SKM-1 treated with dmso at 0.1 percent for 144 hours (cell line): ENCODE measurements around the gene DCDC2B.
"Not testable (repeated sequence)": the region's sequence is repeated elsewhere in the genome, so short reads cannot be mapped to it uniquely, and the experiment has no call there.

Source experiments
- DNase-seq: peaks from one replicate; lab custom pipeline; 2025; ENCODE audit not compliant: unreplicated experiment; lab: John Stamatoyannopoulos, UW

DCDC2B gene

DNA sequence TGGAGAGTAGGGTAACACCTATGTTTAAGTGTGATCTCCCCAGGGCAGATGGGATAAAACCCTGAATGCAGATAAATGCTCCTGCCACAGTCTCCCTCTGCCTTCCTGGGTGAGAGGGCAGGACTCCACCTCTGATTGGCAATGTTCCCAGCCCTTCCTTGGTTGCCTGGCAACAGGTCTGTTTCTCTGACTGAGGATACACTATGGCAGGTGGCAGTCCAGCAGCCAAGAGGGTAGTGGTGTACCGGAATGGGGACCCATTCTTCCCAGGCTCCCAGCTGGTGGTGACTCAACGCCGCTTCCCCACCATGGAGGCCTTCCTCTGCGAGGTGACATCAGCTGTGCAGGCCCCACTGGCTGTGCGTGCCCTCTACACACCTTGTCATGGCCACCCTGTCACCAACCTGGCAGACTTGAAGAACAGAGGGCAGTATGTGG is at the start of gene DCDC2B:
DCDC2B (plus strand) TSS at position 199 of the 438 bp plus-strand sequence; CDS start at position 204, 5 bp downstream.
- DNase-seq, result no peak

- DNase-seq, result no peak
Measured at GRCh38 chr1:32159189-32159588, 49.7 kb upstream of the DCDC2B start.

GRCh38 chr1:32163405-32163804 is 45.5 kb upstream of the DCDC2B start:
- DNase-seq, result no peak

DNA sequence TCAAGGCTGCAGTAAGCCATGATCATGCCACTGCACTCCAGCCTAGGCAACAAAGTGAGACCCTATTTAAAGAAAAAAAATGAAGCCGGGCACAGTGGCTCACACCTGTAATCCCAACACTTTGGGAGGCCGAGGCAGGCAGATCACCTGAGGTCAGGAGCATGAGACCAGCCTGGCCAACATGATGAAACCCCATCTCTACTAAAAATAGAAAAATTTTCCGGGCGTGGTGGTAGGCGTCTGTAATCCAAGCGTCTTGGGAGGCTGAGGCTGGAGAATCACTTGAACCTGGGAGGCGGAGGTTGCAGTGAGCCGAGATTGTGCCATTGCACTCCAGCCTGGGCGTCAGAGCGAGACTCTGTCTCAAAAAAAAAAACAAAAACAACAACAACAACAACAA is 43.3 kb upstream of the DCDC2B start:
- DNase-seq, result not testable (repeated sequence)

GRCh38 chr1:32170991-32171390 is 37.9 kb upstream of the DCDC2B start:
- DNase-seq, result no peak

GRCh38 chr1:32172621-32173245 is 36.2 kb upstream of the DCDC2B start:
- DNase-seq, result no peak

GRCh38 chr1:32178380-32179192 is 30.3 kb upstream of the DCDC2B start:
- peak; percentile 62 for DNase-seq

DNA sequence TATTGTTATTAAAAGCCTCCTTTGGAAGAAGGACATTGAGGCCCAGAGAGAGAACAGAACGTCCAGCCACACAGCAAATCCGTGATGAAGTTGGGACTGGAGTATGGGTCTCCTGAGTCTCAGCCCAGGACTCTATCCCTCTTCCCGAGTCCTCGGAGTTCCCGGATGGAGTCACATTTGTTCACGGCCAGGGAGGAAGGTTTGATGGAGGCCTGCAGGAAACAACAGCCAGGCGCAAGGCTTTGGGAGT is 29.8 kb upstream of the DCDC2B start:
- no peak for DNase-seq

GRCh38 chr1:32179443-32180185 is 29.3 kb upstream of the DCDC2B start, which contains the start of gene TXLNA:
TXLNA (plus strand) TSS chr1:32179675; CDS start chr1:32180346, 671 bp downstream.
- peak; percentile 93 for DNase-seq

- DNase-seq, result no peak
Measured at GRCh38 chr1:32180186-32181060, 28.5 kb upstream of the DCDC2B start.

DNA sequence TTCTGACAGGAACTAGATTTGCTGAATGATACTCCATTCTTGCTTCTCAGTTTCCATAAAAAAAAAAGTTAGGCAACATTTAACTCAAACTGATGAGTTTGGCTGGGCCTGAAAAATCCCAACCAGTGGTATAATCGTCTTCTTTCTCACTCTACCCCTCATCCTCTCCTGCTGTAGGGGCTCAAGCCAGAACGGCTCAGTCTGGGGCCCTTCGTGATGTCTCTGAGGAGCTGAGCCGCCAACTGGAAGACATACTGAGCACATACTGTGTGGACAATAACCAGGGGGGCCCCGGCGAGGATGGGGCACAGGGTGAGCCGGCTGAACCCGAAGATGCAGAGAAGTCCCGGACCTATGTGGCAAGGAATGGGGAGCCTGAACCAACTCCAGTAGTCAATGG is 27.8 kb upstream of the DCDC2B start:
- DNase-seq, result no peak

GRCh38 chr1:32181563-32181962 is 27.3 kb upstream of the DCDC2B start:
- no peak for DNase-seq

- no peak for DNase-seq
Measured at GRCh38 chr1:32182060-32182459, 26.8 kb upstream of the DCDC2B start.

DNA sequence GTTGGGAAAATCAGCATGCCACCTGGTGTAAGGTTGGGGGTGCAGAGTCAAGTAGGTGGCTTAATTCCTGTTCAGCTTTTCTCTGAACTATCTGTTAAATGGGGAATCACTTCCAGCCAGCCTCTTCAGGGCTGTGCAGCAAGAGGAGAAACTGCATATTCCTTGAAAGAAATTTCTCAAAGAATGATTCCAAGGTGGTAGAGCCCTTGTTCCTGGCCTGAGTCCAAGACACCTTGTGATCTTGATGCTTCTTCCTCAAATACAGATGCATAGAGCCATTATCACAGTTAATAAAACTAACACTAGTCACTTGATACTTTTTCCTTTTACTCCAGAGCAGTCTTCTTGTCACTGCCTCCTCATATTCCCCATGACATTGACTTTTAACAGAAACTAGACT is 24.2 kb upstream of the DCDC2B start:
- no peak for DNase-seq

- DNase-seq, result no peak
Measured at GRCh38 chr1:32186077-32186476, 22.8 kb upstream of the DCDC2B start.

DNA sequence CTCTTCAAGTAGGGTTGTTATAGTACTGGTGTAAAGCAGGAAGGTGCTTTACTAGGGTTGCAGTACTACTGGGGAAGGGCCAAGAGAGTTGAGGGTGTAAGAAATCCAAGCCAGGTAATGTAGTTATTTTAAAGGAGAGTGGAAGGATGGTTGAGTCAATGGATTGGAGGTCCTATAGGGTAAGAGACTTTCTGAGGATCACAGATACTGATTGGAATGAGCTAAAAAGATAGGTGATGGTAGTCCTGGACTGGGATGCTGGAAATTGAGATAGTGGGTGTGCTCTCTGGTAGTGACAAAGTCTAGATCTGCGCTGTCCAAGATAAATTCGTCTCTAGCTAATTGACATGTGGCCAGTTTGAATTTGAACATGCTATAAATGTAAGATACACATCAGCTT is 22.4 kb upstream of the DCDC2B start:
- no peak for DNase-seq

DNA sequence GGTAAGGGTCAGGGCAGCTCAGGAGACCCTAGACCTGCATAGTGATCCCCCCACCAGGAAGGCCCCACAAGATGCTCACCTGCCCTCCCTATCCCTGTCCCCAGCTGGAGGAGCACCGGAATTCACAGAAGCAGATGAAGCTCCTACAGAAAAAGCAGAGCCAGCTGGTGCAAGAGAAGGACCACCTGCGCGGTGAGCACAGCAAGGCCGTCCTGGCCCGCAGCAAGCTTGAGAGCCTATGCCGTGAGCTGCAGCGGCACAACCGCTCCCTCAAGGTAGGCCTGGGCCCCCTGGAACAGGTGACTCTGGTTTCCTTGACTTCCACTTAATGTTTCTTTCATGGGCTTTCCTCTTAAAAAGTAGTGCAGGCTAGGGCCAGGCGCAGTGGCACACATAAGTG is 21.0 kb upstream of the DCDC2B start:
- DNase-seq, result no peak

GRCh38 chr1:32192220-32192948 is 16.5 kb upstream of the DCDC2B start:
- DNase-seq, result no peak

- no peak for DNase-seq
Measured at GRCh38 chr1:32194984-32195383, 13.9 kb upstream of the DCDC2B start.

- no peak for DNase-seq
Measured at GRCh38 chr1:32195531-32195930, 13.4 kb upstream of the DCDC2B start.
